Panc1 (cell line): ENCODE measurements around the gene CADM1.

Source experiments
- CTCF ChIP-seq: fragments of 450-650 bp; IDR thresholded peaks from 2 replicates; pipeline ENCODE4 v1.5.1; 2017; ENCODE audit warnings: mild to moderate bottlenecking
- REST ChIP-seq, 2 experiments: IDR thresholded peaks; 2 replicates each; pipeline ENCODE4 v1.6.1; 2011 to 2012; ENCODE audit warnings: low read depth in 2 of 2, control low read depth in 1 of 2, low read length in 1 of 2, mild to moderate bottlenecking in 1 of 2, moderate library complexity in 1 of 2; ENCODE audit not compliant: insufficient read depth in 1 of 2
- SIN3A ChIP-seq: IDR thresholded peaks from 2 replicates; pipeline ENCODE4 v1.6.1; 2012; ENCODE audit warnings: low read depth, mild to moderate bottlenecking, low read length, moderate library complexity, borderline replicate concordance; ENCODE audit not compliant: insufficient read depth
- TCF7L2 ChIP-seq: IDR thresholded peaks from 2 replicates; pipeline ENCODE4 v1.6.1; 2011; ENCODE audit warnings: mild to moderate bottlenecking, low read depth, low read length, inconsistent platforms

GRCh38 chr11:115181538-115181937 is 322.7 kb downstream of the CADM1 start:
- no peak for TF ChIP-seq CTCF
- no peak for TF ChIP-seq SIN3A
- TF ChIP-seq REST (IDR thresholded peaks at IDR 0.05; ENCODE audit: insufficient read depth in 1 of 2, low read depth in 2 of 2, low read length in 1 of 2), result no peak
- no peak for TF ChIP-seq TCF7L2
